ENCODE measurements around the gene PLA2G4E. TPM values are rescaled to one million over a fixed set of nuclear protein-coding genes. Genes with fewer than 3 reads are reported as not detected.

PLA2G4E gene
- total RNA-seq, 3 donors from 2014 or later (not counting 1 experiment from before 2014, with no cell fraction given) = not detected

DNA sequence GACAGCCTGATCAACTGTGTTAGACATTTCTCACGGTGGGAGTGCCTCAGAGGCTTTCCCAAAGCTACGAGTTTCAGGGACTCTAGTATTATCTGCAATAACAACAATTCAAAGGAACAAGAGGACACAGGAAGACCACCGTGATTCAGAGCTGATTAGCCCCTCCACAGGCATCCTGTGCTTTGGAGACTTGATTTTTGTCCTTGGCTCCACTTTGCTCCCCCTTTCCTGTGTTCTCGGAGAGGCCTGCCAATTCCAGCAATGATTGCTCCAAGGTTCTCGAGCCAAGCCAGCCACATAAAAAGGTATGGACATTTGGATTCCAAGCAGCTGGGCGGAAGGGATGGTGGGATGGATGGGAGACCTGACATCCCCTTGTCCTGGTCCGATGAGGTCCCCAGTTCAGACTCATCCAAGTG lies 62.8 kb downstream of the PLA2G4E start:
- Histone ChIP-seq H3K36me3 (ENCODE audit: control insufficient read depth, insufficient read depth, low read length) (peaks cover 6% of the 10 kb centered on the region), H3K4me3 (ENCODE audit: low read length) (no peak overlapping the region), H3K4me1 (ENCODE audit: control insufficient read depth, insufficient read depth, low read length) (no peaks in the 10 kb centered on the region), H3K27ac (ENCODE audit: low read length) (no peak overlapping the region), H3K27me3 (ENCODE audit: control insufficient read depth, insufficient read depth, low read length) (no peaks in the 10 kb centered on the region), H3K9me3 (ENCODE audit: control insufficient read depth, insufficient read depth, low read length) (no peaks in the 10 kb centered on the region)
- Mint-ChIP-seq H3K36me3 (no peaks in the 10 kb centered on the region), H3K9me3 (no peaks in the 10 kb centered on the region), H3K27ac (no peak overlapping the region), H3K27me3 (ENCODE audit: low read depth in 2 of 2) (no peaks in the 10 kb centered on the region), H3K4me3 (no peak overlapping the region), H3K4me1 (peaks cover 0 to 4% of the 10 kb centered on the region in 2 donors)
- ATAC-seq (no peak), DNase-seq (no peak)
- no peak for TF ChIP-seq CTCF (IDR thresholded peaks at IDR 0.05)
- 87% methylated on average over 7 of the region's 7 CpGs for WGBS (ENCODE audit: insufficient coverage)
- intact Hi-C loops (cut with micrococcal nuclease) = no loop called here

- H3K27ac Mint-ChIP-seq = no peak overlapping the region
- Histone ChIP-seq H3K36me3 (ENCODE audit: control insufficient read depth, insufficient read depth, low read length) (peaks cover 9% of the 10 kb centered on the region), H3K9me3 (ENCODE audit: control insufficient read depth, insufficient read depth, low read length) (no peaks in the 10 kb centered on the region), H3K4me3 (ENCODE audit: low read length) (no peak overlapping the region), H3K4me1 (ENCODE audit: control insufficient read depth, insufficient read depth, low read length) (no peaks in the 10 kb centered on the region), H3K27me3 (ENCODE audit: control insufficient read depth, insufficient read depth, low read length) (no peaks in the 10 kb centered on the region), H3K27ac (ENCODE audit: low read length) (no peak overlapping the region)
- DNase-seq (no peak), ATAC-seq (peak in 1 of 3 donors; percentile 21)
- WGBS (ENCODE audit: insufficient coverage) = 81% methylated on average over 12 of the region's 12 CpGs
- no peaks in the 10 kb centered on the region for H3K27me3 Mint-ChIP-seq (ENCODE audit: low read depth in 2 of 2)
- H3K9me3 Mint-ChIP-seq = no peaks in the 10 kb centered on the region
- H3K4me1 Mint-ChIP-seq = peaks cover 0 to 4% of the 10 kb centered on the region in 2 donors
- intact Hi-C loops (cut with micrococcal nuclease) = no loop called here
- H3K36me3 Mint-ChIP-seq = no peaks in the 10 kb centered on the region
- TF ChIP-seq CTCF (IDR thresholded peaks at IDR 0.05) = no peak
- no peak overlapping the region for H3K4me3 Mint-ChIP-seq
Measured at GRCh38 chr15:41957021-41957897, 63.6 kb downstream of the PLA2G4E start.

DNA sequence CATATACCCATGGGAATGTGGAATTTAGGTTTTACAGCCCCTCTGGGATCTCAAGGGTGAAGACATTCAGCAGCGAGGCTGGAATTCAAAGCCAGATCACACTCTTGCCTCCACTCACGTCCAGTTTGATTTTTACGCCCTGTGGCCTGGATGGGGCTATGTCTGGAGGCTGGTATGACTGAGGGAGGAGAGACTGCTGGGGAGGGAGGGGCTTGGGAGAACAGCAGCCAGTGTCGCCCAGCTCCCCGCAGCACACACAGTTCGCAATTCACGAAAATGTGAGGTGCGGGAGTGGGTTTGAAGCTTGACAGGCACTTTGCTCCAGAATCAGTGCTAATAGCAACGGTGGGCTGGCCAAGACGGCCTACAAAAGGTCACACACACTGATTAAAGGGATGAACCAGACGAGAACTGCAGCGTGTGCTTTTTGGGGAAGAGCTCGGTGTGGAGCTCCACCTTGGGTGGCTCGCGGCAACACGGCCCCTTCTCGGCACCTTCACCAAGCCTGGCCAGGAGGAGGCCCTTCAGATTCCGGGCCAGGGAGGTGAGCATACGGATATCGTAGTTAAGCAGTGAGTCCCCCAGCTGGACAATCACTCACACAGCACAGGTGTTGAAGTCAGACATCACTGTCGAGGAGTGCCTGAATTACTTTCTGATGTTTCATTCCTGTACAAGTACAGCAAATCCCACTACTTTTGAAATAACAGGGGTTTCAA lies 64.9 kb downstream of the PLA2G4E start:
- intact Hi-C loops (cut with micrococcal nuclease) = no loop called here
- Mint-ChIP-seq H3K27me3 (ENCODE audit: low read depth in 2 of 2) (no peaks in the 10 kb centered on the region), H3K9me3 (no peaks in the 10 kb centered on the region), H3K4me1 (peaks cover 0 to 4% of the 10 kb centered on the region in 2 donors), H3K27ac (no peak overlapping the region), H3K36me3 (no peaks in the 10 kb centered on the region), H3K4me3 (no peak overlapping the region)
- TF ChIP-seq CTCF (IDR thresholded peaks at IDR 0.05) = no peak
- no peak overlapping the region for H3K4me3 ChIP-seq (ENCODE audit: low read length)
- DNase-seq = no peak
- H3K9me3 ChIP-seq (ENCODE audit: control insufficient read depth, insufficient read depth, low read length) = no peaks in the 10 kb centered on the region
- no peaks in the 10 kb centered on the region for H3K4me1 ChIP-seq (ENCODE audit: control insufficient read depth, insufficient read depth, low read length)
- H3K27ac ChIP-seq (ENCODE audit: low read length) = no peak overlapping the region
- no peaks in the 10 kb centered on the region for H3K27me3 ChIP-seq (ENCODE audit: control insufficient read depth, insufficient read depth, low read length)
- H3K36me3 ChIP-seq (ENCODE audit: control insufficient read depth, insufficient read depth, low read length) = peaks cover 10% of the 10 kb centered on the region
- ATAC-seq = no peak
- WGBS (ENCODE audit: insufficient coverage) = 93% methylated on average over 20 of the region's 21 CpGs

Measured in natural killer cell (primary cell).